ENCODE results near the gene VPS11. TPM values are rescaled to one million over a fixed set of nuclear protein-coding genes. Genes with fewer than 3 reads are reported as not detected.

Gene VPS11
- total and polyA plus RNA-seq, 7 donors, result 13.4 to 37.0 (median 27.4) TPM

DNA sequence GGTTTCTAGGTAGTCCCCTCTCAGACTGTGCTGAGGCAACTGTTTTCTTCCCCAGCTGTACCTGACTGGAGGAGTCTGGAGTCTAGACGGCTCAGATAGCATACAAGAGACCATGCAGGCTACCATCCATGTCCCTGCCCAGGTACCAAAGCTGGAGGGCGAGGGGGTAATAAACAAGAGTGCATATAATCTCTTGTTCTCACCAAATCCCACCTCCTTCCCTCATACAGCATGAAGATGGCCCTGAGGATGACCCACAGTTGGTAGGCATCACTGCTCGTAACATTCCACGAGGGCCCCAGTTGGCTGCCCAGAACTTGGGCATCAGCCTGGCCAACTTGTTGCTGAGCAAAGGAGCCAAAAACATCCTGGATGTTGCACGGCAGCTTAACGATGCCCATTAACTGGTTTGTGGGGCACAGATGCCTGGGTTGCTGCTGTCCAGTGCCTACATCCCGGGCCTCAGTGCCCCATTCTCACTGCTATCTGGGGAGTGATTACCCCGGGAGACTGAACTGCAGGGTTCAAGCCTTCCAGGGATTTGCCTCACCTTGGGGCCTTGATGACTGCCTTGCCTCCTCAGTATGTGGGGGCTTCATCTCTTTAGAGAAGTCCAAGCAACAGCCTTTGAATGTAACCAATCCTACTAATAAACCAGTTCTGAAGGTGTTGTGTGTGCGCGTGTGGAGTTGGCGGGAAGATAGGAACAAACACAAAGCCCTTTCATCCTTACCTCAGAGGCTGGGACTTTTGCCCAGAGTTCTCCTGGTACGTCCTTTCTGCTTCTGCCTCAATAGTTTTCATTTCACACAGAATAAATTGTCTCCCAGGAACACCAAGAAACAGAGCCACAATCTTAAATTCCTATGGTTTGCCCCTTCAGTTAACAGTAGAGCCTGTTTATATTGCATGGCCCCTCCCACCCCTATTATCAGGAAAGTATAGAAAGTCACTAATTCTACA, 25.5 kb downstream of the VPS11 start:
- intact Hi-C loops (cut with DNase I), result no loop called here
- 27 to 52% methylated on average over 12 of the region's 12 CpGs for WGBS, 2 donors
- H3K27ac ChIP-seq, result peak overlapping the region; percentile 97 to 99 (median 98)
- peak; percentile 59 for DNase-seq
- peaks cover 8 to 21% (median 9%) of the 10 kb centered on the region in 4 donors for H3K36me3 ChIP-seq
- H3K9me3 ChIP-seq, result no peaks in the 10 kb centered on the region
- no peaks in the 10 kb centered on the region for H3K27me3 ChIP-seq
- no peak for TF ChIP-seq POLR2AphosphoS5 (IDR thresholded peaks at IDR 0.05)
- TF ChIP-seq, protein P1, sequence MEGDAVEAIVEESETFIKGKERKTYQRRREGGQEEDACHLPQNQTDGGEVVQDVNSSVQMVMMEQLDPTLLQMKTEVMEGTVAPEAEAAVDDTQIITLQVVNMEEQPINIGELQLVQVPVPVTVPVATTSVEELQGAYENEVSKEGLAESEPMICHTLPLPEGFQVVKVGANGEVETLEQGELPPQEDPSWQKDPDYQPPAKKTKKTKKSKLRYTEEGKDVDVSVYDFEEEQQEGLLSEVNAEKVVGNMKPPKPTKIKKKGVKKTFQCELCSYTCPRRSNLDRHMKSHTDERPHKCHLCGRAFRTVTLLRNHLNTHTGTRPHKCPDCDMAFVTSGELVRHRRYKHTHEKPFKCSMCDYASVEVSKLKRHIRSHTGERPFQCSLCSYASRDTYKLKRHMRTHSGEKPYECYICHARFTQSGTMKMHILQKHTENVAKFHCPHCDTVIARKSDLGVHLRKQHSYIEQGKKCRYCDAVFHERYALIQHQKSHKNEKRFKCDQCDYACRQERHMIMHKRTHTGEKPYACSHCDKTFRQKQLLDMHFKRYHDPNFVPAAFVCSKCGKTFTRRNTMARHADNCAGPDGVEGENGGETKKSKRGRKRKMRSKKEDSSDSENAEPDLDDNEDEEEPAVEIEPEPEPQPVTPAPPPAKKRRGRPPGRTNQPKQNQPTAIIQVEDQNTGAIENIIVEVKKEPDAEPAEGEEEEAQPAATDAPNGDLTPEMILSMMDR (IDR thresholded peaks at IDR 0.05), result no peak
- TF ChIP-seq POLR2A (IDR thresholded peaks at IDR 0.05), result no peak
- no peak for TF ChIP-seq EP300 (IDR thresholded peaks at IDR 0.05)
- peak overlapping the region; percentile 71 to 96 (median 86) for H3K4me3 ChIP-seq
- H3K4me1 ChIP-seq, result peaks cover 0 to 37% (median 22%) of the 10 kb centered on the region in 4 donors

DNA sequence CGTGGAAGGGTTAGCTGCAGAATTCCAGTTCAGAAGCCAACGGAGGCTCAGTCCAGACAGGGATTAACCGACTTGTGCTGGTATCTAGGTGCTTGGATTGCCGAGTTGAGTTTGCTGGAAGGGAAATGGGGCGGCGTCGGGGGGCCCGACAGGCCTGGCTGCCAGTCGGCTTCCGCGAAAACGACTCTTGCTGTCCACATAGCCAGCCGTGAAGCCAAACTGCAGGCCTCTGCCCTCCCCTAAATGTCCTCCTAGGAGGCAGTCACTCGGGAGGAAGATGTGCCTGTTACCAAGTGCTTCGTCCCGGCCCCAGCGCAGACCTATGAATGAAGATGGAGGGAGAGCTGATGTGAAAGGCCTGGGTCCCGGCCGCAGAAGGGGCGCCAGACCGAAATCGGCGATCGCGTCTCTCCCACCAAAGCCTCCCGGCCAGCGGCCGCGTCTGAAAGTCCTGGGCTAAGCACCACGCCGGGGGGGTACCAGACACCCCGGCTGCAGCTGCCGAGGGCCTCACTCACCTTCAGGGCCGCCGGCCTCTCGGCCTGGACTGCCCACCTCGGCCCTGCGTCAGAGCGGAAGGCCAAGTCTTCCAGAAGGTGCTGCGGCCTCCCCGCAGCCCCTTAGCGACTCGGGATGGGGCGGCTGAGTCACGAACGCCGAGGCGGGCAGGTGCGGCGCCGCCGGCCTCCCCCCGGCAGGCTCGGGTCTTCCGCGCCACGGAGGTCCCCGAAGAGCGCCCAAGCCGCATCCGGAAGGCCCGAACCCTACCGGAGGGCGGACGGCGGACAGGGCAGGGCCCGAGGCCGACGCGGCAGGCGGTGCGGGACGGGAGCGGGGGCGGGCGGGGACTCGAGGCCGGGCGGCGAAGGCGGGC, 26.6 kb downstream of the VPS11 start:
- no peak for DNase-seq
- H3K9me3 ChIP-seq, result no peaks in the 10 kb centered on the region
- intact Hi-C loops (cut with DNase I), result loop anchor here (2.0 kb wide), 2 partner anchors 103 to 223 kb away; partner anchors contain the start of gene MCAM
- peak overlapping the region; percentile 71 to 96 (median 86) for H3K4me3 ChIP-seq
- WGBS, 2 donors, result 1% methylated on average over 81 of the region's 81 CpGs
- no peak for TF ChIP-seq EP300 (IDR thresholded peaks at IDR 0.05)
- TF ChIP-seq POLR2AphosphoS5 (IDR thresholded peaks at IDR 0.05), result peak in 2 of 4 donors; percentile 4 to 13
- no peaks in the 10 kb centered on the region for H3K27me3 ChIP-seq
- H3K27ac ChIP-seq, result peak overlapping the region; percentile 97 to 99 (median 98)
- H3K36me3 ChIP-seq, result peaks cover 8 to 26% (median 11%) of the 10 kb centered on the region in 4 donors
- peaks cover 0 to 37% (median 22%) of the 10 kb centered on the region in 4 donors for H3K4me1 ChIP-seq

DNA sequence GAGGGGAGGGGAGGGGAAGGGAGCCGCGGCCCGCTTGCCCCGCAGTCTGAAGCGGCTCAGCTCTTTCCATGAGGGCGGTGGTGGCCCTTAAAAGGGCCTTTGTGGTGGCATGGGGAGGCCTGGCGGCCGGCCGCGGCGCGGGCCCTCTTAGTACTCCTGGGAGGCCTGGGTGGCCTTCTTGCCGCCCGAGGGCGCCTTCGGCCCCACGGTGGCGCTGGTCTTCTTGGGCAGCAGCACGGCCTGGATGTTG, 27.1 kb downstream of the VPS11 start:
- H3K9me3 ChIP-seq, result no peaks in the 10 kb centered on the region
- H3K4me1 ChIP-seq, result peaks cover 0 to 37% (median 22%) of the 10 kb centered on the region in 4 donors
- peak overlapping the region; percentile 97 to 99 (median 98) for H3K27ac ChIP-seq
- no peaks in the 10 kb centered on the region for H3K27me3 ChIP-seq
- peak overlapping the region; percentile 71 to 96 (median 86) for H3K4me3 ChIP-seq
- intact Hi-C loops (cut with DNase I), result loop anchor here (2.0 to 5.0 kb wide), 3 partner anchors 77 to 222 kb away; partner anchors contain the start of genes MCAM, RPS25 and TRAPPC4
- TF ChIP-seq, protein P1 (IDR thresholded peaks at IDR 0.05), result peak; percentile 64 to 76 (median 66)
- no peak for TF ChIP-seq EP300 (IDR thresholded peaks at IDR 0.05)
- 0 to 1% methylated on average over 19 of the region's 19 CpGs for WGBS, 2 donors
- DNase-seq, result peak; percentile 94
- H3K36me3 ChIP-seq, result peaks cover 8 to 26% (median 11%) of the 10 kb centered on the region in 4 donors

DNA sequence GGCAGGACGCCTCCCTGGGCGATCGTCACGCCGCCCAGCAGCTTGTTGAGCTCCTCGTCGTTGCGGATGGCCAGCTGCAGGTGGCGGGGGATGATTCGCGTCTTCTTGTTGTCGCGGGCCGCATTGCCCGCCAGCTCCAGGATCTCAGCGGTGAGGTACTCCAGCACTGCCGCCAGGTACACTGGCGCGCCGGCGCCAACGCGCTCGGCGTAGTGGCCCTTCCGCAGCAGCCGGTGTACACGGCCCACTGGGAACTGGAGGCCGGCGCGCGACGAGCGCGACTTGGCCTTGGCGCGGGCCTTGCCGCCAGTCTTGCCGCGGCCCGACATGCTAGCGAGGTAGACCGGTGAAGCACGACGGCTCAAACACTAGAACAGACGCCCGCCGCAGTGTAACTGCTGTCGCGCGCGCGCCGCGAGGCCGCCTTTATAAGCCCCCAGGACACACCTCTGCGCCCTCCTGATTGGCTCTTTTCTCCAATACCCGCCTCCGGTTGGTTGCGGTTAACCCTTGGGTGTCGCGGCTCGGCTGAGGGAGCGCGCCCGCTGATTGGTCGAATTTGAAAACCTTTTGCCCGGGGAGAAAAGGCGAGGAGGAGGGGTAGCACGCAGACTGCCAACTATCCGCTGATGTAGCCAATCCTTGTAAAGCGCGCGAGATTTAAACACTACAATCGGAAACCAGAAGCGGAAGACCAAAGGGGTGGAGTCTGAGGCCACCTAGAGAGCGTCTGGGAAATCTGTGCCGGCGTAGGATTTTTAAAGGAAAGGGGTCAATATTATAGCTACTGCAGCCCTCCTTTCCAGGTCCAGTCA, 27.7 kb downstream of the VPS11 start:
- Histone ChIP-seq H3K36me3 (peaks cover 8 to 26% (median 11%) of the 10 kb centered on the region in 4 donors), H3K4me3 (peak overlapping the region; percentile 71 to 96 (median 86)), H3K27me3 (no peaks in the 10 kb centered on the region), H3K9me3 (no peaks in the 10 kb centered on the region), H3K27ac (peak overlapping the region; percentile 97 to 99 (median 98)), H3K4me1 (peaks cover 0 to 40% (median 25%) of the 10 kb centered on the region in 4 donors)
- peak; percentile 100 for DNase-seq
- TF ChIP-seq, protein P1 (IDR thresholded peaks at IDR 0.05), result peak in 2 of 4 experiments; percentile 4 to 36
- TF ChIP-seq POLR2AphosphoS5 (IDR thresholded peaks at IDR 0.05) (peak; percentile 99 to 100 (median 99)), EP300 (IDR thresholded peaks at IDR 0.05) (no peak), POLR2A (IDR thresholded peaks at IDR 0.05) (peak; percentile 94 to 97)
- intact Hi-C loops (cut with DNase I), result loop anchor here (2.0 to 5.0 kb wide), 3 partner anchors 78 to 222 kb away; partner anchors contain the start of genes MCAM, RPS25 and TRAPPC4
- WGBS, 2 donors, result 0% methylated on average over 79 of the region's 79 CpGs
